ENCODE results near the gene STRN3.
"Not testable (repeated sequence)": the region's sequence is repeated elsewhere in the genome, so short reads cannot be mapped to it uniquely, and the experiment has no call there.

The STRN3 gene

DNA sequence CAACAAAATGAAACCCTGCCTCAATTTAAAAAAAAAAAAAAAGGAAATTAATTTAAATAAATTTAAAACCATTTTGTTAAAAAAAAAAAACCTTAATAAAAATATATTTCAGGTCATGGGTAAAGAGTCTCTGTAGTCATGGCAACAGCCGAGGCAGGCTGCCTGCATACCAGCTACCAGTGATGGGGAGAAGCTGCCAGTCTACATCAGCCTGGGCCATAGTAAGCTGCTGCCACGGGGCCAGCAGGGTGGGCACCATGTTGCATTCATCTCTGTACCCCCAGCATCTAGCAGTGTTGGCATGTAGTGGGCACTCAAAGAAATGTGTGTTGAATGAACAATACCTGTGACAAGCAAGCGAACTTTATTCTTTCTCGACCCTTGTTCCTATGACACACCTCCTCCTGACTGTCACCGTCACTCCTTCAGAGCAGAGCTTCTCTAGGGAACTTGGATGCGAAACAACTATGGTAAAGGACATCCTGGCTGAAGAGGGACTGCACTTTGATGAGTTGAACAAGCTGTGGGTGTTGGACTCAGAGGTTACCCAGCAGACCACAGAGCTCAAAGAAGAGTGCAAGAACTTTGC lies 8.0 kb downstream of the STRN3 start:
- no peaks in the 10 kb centered on the region for H3K36me3 ChIP-seq (ENCODE audit: control insufficient read depth, insufficient read depth, low read length)
- no peak overlapping the region for H3K27ac ChIP-seq
- no peak overlapping the region for H3K4me2 ChIP-seq (ENCODE audit: low read length)
- H2AFZ ChIP-seq, result no peak overlapping the region
- H3K4me1 ChIP-seq, result no peaks in the 10 kb centered on the region
- H3K9ac ChIP-seq, result no peak overlapping the region
- H3K27me3 ChIP-seq (ENCODE audit: control insufficient read depth, insufficient read depth, low read length), result no peaks in the 10 kb centered on the region
- no peak overlapping the region for H3K4me3 ChIP-seq (ENCODE audit: low read depth, low read length)
- TF ChIP-seq, protein P1, sequence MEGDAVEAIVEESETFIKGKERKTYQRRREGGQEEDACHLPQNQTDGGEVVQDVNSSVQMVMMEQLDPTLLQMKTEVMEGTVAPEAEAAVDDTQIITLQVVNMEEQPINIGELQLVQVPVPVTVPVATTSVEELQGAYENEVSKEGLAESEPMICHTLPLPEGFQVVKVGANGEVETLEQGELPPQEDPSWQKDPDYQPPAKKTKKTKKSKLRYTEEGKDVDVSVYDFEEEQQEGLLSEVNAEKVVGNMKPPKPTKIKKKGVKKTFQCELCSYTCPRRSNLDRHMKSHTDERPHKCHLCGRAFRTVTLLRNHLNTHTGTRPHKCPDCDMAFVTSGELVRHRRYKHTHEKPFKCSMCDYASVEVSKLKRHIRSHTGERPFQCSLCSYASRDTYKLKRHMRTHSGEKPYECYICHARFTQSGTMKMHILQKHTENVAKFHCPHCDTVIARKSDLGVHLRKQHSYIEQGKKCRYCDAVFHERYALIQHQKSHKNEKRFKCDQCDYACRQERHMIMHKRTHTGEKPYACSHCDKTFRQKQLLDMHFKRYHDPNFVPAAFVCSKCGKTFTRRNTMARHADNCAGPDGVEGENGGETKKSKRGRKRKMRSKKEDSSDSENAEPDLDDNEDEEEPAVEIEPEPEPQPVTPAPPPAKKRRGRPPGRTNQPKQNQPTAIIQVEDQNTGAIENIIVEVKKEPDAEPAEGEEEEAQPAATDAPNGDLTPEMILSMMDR (IDR thresholded peaks at IDR 0.05), result no peak
- no peaks in the 10 kb centered on the region for H3K9me3 ChIP-seq (ENCODE audit: control insufficient read depth, low read length)
- peaks cover 60% of the 10 kb centered on the region for H3K79me2 ChIP-seq

DNA sequence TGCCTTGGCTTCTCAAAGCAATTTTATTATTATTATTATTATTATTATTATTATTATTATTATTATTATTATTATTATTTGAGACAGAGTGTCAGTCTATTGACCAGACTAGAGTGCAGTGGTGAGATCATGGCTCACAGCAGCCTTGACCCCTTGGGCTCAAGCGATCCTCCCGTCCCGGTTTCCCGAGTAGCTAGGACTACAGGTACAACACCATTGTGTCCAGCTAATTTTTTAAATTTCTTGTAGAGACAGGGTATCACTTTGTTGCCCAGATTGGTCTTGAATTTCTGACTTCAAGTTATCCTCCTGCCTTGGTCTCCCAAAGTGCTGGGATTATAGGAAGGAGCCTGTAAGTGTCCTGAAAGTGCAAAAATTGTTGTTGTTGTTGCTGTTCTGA lies 12.3 kb downstream of the STRN3 start:
- Histone ChIP-seq H3K79me2 (peaks cover 56% of the 10 kb centered on the region), H3K4me2 (ENCODE audit: low read length) (no peak overlapping the region), H2AFZ (no peak overlapping the region), H3K36me3 (ENCODE audit: control insufficient read depth, insufficient read depth, low read length) (no peaks in the 10 kb centered on the region), H3K27ac (no peak overlapping the region), H3K27me3 (ENCODE audit: control insufficient read depth, insufficient read depth, low read length) (no peaks in the 10 kb centered on the region), H3K9me3 (ENCODE audit: control insufficient read depth, low read length) (no peaks in the 10 kb centered on the region), H3K4me3 (ENCODE audit: low read depth, low read length) (no peak overlapping the region), H3K4me1 (no peaks in the 10 kb centered on the region), H3K9ac (no peak overlapping the region)
- TF ChIP-seq, protein P1 (IDR thresholded peaks at IDR 0.05), result no peak

DNA sequence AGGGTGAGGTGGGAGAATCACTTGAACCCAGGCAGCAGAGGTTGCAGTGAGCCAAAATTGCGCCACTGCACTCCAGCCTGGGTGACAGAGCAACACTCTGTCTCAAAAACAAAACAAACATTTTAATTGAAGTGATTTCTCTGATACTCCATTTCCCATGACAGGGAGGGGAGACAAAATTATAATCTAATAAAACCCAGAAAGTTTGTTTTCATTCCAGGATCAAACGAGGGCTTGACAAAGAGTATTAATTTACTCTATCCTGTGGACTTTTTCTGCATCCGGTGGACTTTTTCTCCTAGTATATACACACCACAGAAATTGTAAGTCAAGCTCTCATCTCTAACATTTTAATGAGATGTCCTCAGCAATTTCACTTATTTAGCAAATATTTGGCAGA lies 15.2 kb downstream of the STRN3 start:
- H3K4me1 ChIP-seq, result no peaks in the 10 kb centered on the region
- H3K9me3 ChIP-seq (ENCODE audit: control insufficient read depth, low read length), result no peaks in the 10 kb centered on the region
- no peak overlapping the region for H3K4me2 ChIP-seq (ENCODE audit: low read length)
- H3K4me3 ChIP-seq (ENCODE audit: low read depth, low read length), result no peak overlapping the region
- H2AFZ ChIP-seq, result no peak overlapping the region
- H3K36me3 ChIP-seq (ENCODE audit: control insufficient read depth, insufficient read depth, low read length), result no peaks in the 10 kb centered on the region
- TF ChIP-seq, protein P1 (IDR thresholded peaks at IDR 0.05), result no peak
- no peaks in the 10 kb centered on the region for H3K27me3 ChIP-seq (ENCODE audit: control insufficient read depth, insufficient read depth, low read length)
- H3K79me2 ChIP-seq, result peaks cover 46% of the 10 kb centered on the region
- no peak overlapping the region for H3K27ac ChIP-seq
- H3K9ac ChIP-seq, result no peak overlapping the region

DNA sequence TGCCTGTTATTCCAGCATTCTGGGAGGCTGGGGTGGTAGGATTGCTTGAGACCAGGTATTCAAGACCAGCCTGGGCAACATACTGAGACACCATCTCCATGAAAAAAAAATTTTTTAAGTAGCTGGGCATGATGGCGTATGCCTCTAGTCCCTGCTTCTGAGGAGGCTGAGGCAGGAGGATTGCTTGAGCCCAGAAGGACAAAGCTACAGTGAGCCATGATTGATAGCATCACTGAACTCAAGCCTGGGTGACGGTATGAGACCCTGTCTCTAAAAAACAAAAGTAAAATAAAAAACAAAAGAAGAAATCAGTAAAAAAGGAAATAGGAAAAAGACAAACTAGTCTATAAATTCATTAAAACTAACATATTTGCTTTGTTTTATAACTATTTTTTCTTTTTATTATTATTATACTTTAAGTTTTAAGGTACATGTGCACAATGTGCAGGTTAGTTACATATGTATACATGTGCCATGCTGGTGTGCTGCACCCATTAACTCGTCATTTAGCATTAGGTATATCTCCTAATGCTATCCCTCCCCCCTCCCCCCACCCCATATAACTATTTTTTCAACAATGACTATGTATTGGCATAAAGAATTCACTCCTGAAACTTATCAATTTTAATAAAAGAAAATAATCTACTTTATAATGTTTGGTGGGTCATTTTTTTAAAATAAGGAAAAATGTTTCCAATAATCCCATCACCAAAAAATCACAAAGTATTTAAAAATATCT lies 16.2 kb downstream of the STRN3 start:
- Histone ChIP-seq H3K4me1 (no peaks in the 10 kb centered on the region), H3K9me3 (ENCODE audit: control insufficient read depth, low read length) (no peaks in the 10 kb centered on the region), H3K27me3 (ENCODE audit: control insufficient read depth, insufficient read depth, low read length) (no peaks in the 10 kb centered on the region), H3K4me3 (ENCODE audit: low read depth, low read length) (no peak overlapping the region), H3K79me2 (peaks cover 39% of the 10 kb centered on the region), H3K4me2 (ENCODE audit: low read length) (no peak overlapping the region), H3K27ac (no peak overlapping the region), H3K9ac (no peak overlapping the region), H3K36me3 (ENCODE audit: control insufficient read depth, insufficient read depth, low read length) (no peaks in the 10 kb centered on the region), H2AFZ (no peak overlapping the region)
- TF ChIP-seq, protein P1 (IDR thresholded peaks at IDR 0.05), result no peak

DNA sequence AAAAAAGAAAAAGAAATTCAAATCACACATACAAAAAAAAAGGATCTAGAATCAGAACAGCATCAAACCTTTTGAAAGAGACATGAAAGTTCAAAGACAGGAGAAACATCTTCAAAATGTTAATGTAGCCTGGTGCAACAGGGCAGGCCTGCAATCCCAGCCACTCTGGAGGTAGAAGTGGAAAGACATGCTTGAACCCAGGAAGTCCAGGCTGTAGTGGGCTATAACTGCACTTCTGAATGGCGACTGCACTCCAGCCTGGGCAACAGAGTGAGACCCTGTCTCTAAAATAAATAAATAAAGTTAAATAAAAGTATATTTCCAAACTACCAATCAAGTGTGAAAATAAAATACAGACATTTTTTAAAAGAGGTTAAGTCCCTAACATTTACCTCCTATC lies 19.5 kb downstream of the STRN3 start:
- H3K27me3 ChIP-seq (ENCODE audit: control insufficient read depth, insufficient read depth, low read length), result no peaks in the 10 kb centered on the region
- TF ChIP-seq, protein P1 (IDR thresholded peaks at IDR 0.05), result no peak
- peaks cover 29% of the 10 kb centered on the region for H3K79me2 ChIP-seq
- no peak overlapping the region for H3K4me3 ChIP-seq (ENCODE audit: low read depth, low read length)
- no peaks in the 10 kb centered on the region for H3K9me3 ChIP-seq (ENCODE audit: control insufficient read depth, low read length)
- H2AFZ ChIP-seq, result no peak overlapping the region
- no peaks in the 10 kb centered on the region for H3K36me3 ChIP-seq (ENCODE audit: control insufficient read depth, insufficient read depth, low read length)
- no peak overlapping the region for H3K9ac ChIP-seq
- H3K4me1 ChIP-seq, result no peaks in the 10 kb centered on the region
- no peak overlapping the region for H3K4me2 ChIP-seq (ENCODE audit: low read length)
- no peak overlapping the region for H3K27ac ChIP-seq

DNA sequence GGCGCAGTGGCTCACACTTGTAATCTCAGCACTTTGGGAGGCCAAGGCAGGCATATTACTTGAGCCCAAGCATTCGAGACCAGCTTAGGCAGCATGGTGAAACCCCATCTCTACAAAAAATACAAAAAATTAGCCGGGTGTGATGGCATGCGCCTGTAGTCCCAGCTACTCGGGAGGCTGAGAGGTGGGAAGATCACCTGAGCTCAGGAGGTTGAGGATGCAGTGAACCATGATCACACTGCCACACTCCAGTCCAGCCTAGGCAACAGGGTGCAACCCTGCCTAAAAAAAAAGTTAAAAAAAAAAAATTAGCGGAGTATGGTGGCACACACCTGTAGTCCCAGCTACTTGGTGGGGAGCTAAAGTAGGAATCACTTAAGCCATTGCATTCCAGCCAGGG lies 22.2 kb downstream of the STRN3 start:
- peaks cover 37% of the 10 kb centered on the region for H3K79me2 ChIP-seq
- not testable (repeated sequence) for H3K27me3 ChIP-seq (ENCODE audit: control insufficient read depth, insufficient read depth, low read length); H3K27ac ChIP-seq; H3K9me3 ChIP-seq (ENCODE audit: control insufficient read depth, low read length); H3K4me2 ChIP-seq (ENCODE audit: low read length); H3K4me3 ChIP-seq (ENCODE audit: low read depth, low read length); H3K36me3 ChIP-seq (ENCODE audit: control insufficient read depth, insufficient read depth, low read length); H2AFZ ChIP-seq; H3K9ac ChIP-seq; H3K4me1 ChIP-seq
